Keratinocyte (primary cell): ENCODE results near the gene GH1. TPM values are rescaled to one million over a fixed set of nuclear protein-coding genes. Genes with fewer than 3 reads are reported as not detected.

Experiments used
- DNase-seq: peaks from one replicate; pipeline ENCODE4 v3.0.0-alpha.2; 2011; ENCODE audit warnings: low read depth, missing footprints, low spot score
- FAIRE-seq: peaks from 2 replicates; lab custom pipeline; 2011; peaks lifted over from hg19 to GRCh38; lab: Jason Lieb, UNC
- H2AFZ ChIP-seq: 2 replicates; pipeline ENCODE4 v1.6.0; 2012; ENCODE audit warnings: low read length, control low read depth, inconsistent platforms; ENCODE audit not compliant: control insufficient read depth
- H3K27ac ChIP-seq: 2 replicates; pipeline ENCODE4 v1.5.1; 2011; ENCODE audit warnings: low read length; ENCODE audit not compliant: control insufficient read depth, insufficient read depth
- H3K27me3 ChIP-seq: 3 replicates; pipeline ENCODE4 v1.6.0; 2011; ENCODE audit warnings: low read length; ENCODE audit not compliant: control insufficient read depth, insufficient read depth; ENCODE audit errors: extremely low read depth
- H3K36me3 ChIP-seq, 2 experiments: 2 replicates in 1 of 2; 3 replicates in 1 of 2; pipeline ENCODE4 v1.5.1; 2011; ENCODE audit warnings: low read length in 2 of 2, mild to moderate bottlenecking in 1 of 2; ENCODE audit not compliant: control insufficient read depth in 2 of 2, insufficient read depth in 2 of 2; ENCODE audit errors: extremely low read depth in 1 of 2
- H3K4me1 ChIP-seq: 3 replicates; pipeline ENCODE4 v1.5.1; 2011; ENCODE audit warnings: low read length; ENCODE audit not compliant: control insufficient read depth, insufficient read depth; ENCODE audit errors: extremely low read depth
- H3K4me2 ChIP-seq: 3 replicates; pipeline ENCODE4 v1.6.0; 2011; ENCODE audit warnings: low read depth, low read length; ENCODE audit not compliant: control insufficient read depth, insufficient read depth; ENCODE audit errors: extremely low read depth
- H3K4me3 ChIP-seq, 3 experiments: fragments of 200-600 bp in 1 of 3; sonication (generic) in 1 of 3; 2 replicates in 2 of 3; 3 replicates in 1 of 3; pipeline ENCODE4 v1.5.1; 2011 to 2016; ENCODE audit warnings: low read length in 3 of 3, mild to moderate bottlenecking in 3 of 3, control low read depth in 2 of 3, inconsistent platforms in 1 of 3, low read depth in 1 of 3, mixed read lengths in 1 of 3, mixed run types in 1 of 3, moderate library complexity in 1 of 3; ENCODE audit not compliant: control insufficient read depth in 2 of 3, insufficient read depth in 2 of 3; ENCODE audit errors: extremely low read depth in 1 of 3
- H3K79me2 ChIP-seq: 2 replicates; pipeline ENCODE4 v1.6.0; 2012; ENCODE audit warnings: low read length; ENCODE audit not compliant: control insufficient read depth, insufficient read depth
- H3K9ac ChIP-seq: 3 replicates; pipeline ENCODE4 v1.6.0; 2011; ENCODE audit warnings: low read length; ENCODE audit not compliant: control insufficient read depth, insufficient read depth; ENCODE audit errors: extremely low read depth
- H3K9me1 ChIP-seq: 3 replicates; pipeline ENCODE4 v1.6.0; 2011; ENCODE audit warnings: low read length; ENCODE audit not compliant: control insufficient read depth, insufficient read depth; ENCODE audit errors: extremely low read depth
- H3K9me3 ChIP-seq: 2 replicates; pipeline ENCODE4 v1.5.1; 2012; ENCODE audit warnings: low read depth, low read length; ENCODE audit not compliant: control insufficient read depth
- H4K20me1 ChIP-seq: 3 replicates; pipeline ENCODE4 v1.6.0; 2011; ENCODE audit warnings: low read length; ENCODE audit not compliant: control insufficient read depth, insufficient read depth; ENCODE audit errors: extremely low read depth
- CTCF ChIP-seq, 3 experiments: IDR thresholded peaks in 1 of 3; conservative IDR thresholded peaks in 1 of 3; optimal IDR thresholded peaks in 1 of 3; 2 replicates in 2 of 3; 3 replicates in 1 of 3; pipeline versions ENCODE3 to v1.5.1; 2011; ENCODE audit warnings: low read length in 3 of 3, mild to moderate bottlenecking in 3 of 3, moderate library complexity in 2 of 3, control low read depth in 1 of 3, inconsistent platforms in 1 of 3; ENCODE audit not compliant: insufficient read depth in 2 of 3; ENCODE audit errors: extremely low read depth in 1 of 3
- EZH2 ChIP-seq: IDR thresholded peaks from one replicate; pipeline ENCODE4 v1.6.1; 2012; ENCODE audit warnings: inconsistent platforms, mild to moderate bottlenecking, low read length, moderate library complexity
- dilution Hi-C: fragments of 300-500 bp; cut with MboI; formaldehyde crosslinking; loops from one replicate; pipeline ENCODE4 v1.7.0; 2020; ENCODE audit warnings: low sequenced_read_pairs; ENCODE audit not compliant: extremely low pct_ligation_motif_present
- polyA plus RNA-seq, 5 experiments: library from polyadenylated mRNA; depleted of rRNA in 3 of 5; stranded (reverse) in 3 of 5; stranded (forward) in 1 of 5; unstranded in 1 of 5; fragments of >200 nt; gene quantifications; 1 replicate in 1 of 5; 2 replicates in 3 of 5; 3 replicates in 1 of 5; pipeline versions ENCODE4 v1.2.1 to v1.2.3, GENCODE V29; 2011 to 2012; ENCODE audit warnings: missing spikeins in 2 of 5, low read depth in 1 of 5, low replicate concordance in 1 of 5

GH1 gene
- polyA plus RNA-seq, 1 donor (not counting 4 experiments of a cell fraction or from before 2014, with no cell fraction given): not detected

GRCh38 chr17:63944736-63945499 lies 26.3 kb upstream of the GH1 start:
- Histone ChIP-seq H3K4me3 (no peak overlapping the region), H3K4me1 (no peaks in the 10 kb centered on the region), H3K27me3 (peaks cover 7% of the 10 kb centered on the region), H3K36me3 (no peaks in the 10 kb centered on the region), H3K9ac (no peak overlapping the region), H3K27ac (no peak overlapping the region), H3K9me3 (no peaks in the 10 kb centered on the region), H3K4me2 (no peak overlapping the region), H2AFZ (no peak overlapping the region), H3K9me1 (no peaks in the 10 kb centered on the region), H3K79me2 (no peaks in the 10 kb centered on the region), H4K20me1 (no peaks in the 10 kb centered on the region)
- DNase-seq (no peak), FAIRE-seq (no peak)
- dilution Hi-C loops: no loop called here
- no peak for TF ChIP-seq CTCF (optimal IDR thresholded peaks at IDR 0.05 in 1 of 3, IDR thresholded peaks at IDR 0.05 in 1 of 3, conservative IDR thresholded peaks at IDR 0.05 in 1 of 3; ENCODE audit: extremely low read depth in 1 of 3, insufficient read depth in 2 of 3, low read length in 3 of 3)
- no peak for TF ChIP-seq EZH2

- Histone ChIP-seq H4K20me1 (no peaks in the 10 kb centered on the region), H3K27me3 (peaks cover 7% of the 10 kb centered on the region), H3K36me3 (no peaks in the 10 kb centered on the region), H3K9ac (no peak overlapping the region), H3K27ac (no peak overlapping the region), H2AFZ (no peak overlapping the region), H3K4me3 (no peak overlapping the region), H3K4me2 (no peak overlapping the region), H3K9me3 (no peaks in the 10 kb centered on the region), H3K4me1 (no peaks in the 10 kb centered on the region), H3K9me1 (no peaks in the 10 kb centered on the region), H3K79me2 (no peaks in the 10 kb centered on the region)
- peak in 1 of 3 experiments; percentile 12 for TF ChIP-seq CTCF (optimal IDR thresholded peaks at IDR 0.05 in 1 of 3, IDR thresholded peaks at IDR 0.05 in 1 of 3, conservative IDR thresholded peaks at IDR 0.05 in 1 of 3; ENCODE audit: extremely low read depth in 1 of 3, insufficient read depth in 2 of 3, low read length in 3 of 3)
- no peak for TF ChIP-seq EZH2
- FAIRE-seq (no peak), DNase-seq (no peak)
- dilution Hi-C loops: no loop called here
Measured at GRCh38 chr17:63943745-63944144, 25.1 kb upstream of the GH1 start.
